ENCODE data around the gene CSTA.

GRCh38 chr3:122295266-122296062 is 29.6 kb upstream of the CSTA start:
- TF ChIP-seq, protein P1, sequence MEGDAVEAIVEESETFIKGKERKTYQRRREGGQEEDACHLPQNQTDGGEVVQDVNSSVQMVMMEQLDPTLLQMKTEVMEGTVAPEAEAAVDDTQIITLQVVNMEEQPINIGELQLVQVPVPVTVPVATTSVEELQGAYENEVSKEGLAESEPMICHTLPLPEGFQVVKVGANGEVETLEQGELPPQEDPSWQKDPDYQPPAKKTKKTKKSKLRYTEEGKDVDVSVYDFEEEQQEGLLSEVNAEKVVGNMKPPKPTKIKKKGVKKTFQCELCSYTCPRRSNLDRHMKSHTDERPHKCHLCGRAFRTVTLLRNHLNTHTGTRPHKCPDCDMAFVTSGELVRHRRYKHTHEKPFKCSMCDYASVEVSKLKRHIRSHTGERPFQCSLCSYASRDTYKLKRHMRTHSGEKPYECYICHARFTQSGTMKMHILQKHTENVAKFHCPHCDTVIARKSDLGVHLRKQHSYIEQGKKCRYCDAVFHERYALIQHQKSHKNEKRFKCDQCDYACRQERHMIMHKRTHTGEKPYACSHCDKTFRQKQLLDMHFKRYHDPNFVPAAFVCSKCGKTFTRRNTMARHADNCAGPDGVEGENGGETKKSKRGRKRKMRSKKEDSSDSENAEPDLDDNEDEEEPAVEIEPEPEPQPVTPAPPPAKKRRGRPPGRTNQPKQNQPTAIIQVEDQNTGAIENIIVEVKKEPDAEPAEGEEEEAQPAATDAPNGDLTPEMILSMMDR (IDR thresholded peaks at IDR 0.05): no peak
- peak in 1 of 4 donors; percentile 30 for TF ChIP-seq POLR2A (IDR thresholded peaks at IDR 0.05)
- no peak for TF ChIP-seq POLR2AphosphoS5 (IDR thresholded peaks at IDR 0.05)
